ENCODE measurements around the gene BTBD8. TPM values are rescaled to one million over a fixed set of nuclear protein-coding genes. Genes with fewer than 3 reads are reported as not detected.

Gene BTBD8
- total RNA-seq, 4 donors from 2014 or later = 3.7 to 15.2 (median 4.5) TPM

DNA sequence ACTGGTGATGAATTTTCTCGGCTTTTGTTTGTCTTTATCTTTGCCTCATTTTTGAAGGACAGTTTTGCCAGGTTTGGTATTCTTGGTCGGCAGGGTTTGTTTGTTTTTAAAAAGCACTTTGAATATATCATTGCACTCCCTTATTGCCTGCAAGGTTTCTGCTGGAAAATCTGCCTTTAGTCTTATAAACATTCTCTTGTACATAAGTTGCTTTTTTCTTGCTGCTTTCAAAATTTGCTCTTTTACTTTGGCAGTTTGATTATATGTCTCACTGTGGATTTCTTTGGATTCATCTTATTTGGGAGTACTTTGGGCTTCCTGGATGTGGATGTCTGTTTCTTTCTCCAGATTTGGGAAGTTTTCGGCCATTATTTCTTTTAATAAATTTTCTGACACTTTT lies 79.4 kb downstream of the BTBD8 start:
- H3K36me3 ChIP-seq = no peaks in the 10 kb centered on the region
- intact Hi-C loops (cut with DNase I; ENCODE audit: low total_unique reads) = no loop called here

DNA sequence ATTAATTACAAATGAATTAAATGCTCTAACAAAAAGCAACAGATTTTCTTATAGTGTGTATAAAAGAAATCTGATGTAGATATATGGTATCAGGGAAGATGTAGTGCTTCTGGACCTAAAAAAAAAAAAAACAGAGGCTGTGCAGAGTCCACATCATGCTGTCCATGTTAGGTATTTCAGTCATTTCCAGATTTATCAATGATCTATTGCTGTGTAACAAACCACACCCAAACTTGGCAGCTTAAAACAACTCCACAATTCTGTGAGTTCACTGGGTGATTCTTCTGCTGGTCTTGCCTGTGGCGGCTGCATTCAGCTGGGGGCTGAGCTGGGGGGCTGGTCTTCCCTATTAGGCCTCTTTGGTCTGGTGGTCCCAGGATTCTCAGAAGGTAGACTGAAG lies 85.2 kb downstream of the BTBD8 start:
- intact Hi-C loops (cut with DNase I; ENCODE audit: low total_unique reads) = no loop called here
- Histone ChIP-seq H3K4me1 (no peaks in the 10 kb centered on the region), H3K27me3 (no peaks in the 10 kb centered on the region), H3K27ac (no peak overlapping the region), H3K9me3 (peaks cover 0 to 5% of the 10 kb centered on the region in 2 donors), H3K4me3 (no peak overlapping the region), H3K36me3 (no peaks in the 10 kb centered on the region)
- TF ChIP-seq POLR2A (IDR thresholded peaks at IDR 0.05) = no peak
- TF ChIP-seq, protein P1, sequence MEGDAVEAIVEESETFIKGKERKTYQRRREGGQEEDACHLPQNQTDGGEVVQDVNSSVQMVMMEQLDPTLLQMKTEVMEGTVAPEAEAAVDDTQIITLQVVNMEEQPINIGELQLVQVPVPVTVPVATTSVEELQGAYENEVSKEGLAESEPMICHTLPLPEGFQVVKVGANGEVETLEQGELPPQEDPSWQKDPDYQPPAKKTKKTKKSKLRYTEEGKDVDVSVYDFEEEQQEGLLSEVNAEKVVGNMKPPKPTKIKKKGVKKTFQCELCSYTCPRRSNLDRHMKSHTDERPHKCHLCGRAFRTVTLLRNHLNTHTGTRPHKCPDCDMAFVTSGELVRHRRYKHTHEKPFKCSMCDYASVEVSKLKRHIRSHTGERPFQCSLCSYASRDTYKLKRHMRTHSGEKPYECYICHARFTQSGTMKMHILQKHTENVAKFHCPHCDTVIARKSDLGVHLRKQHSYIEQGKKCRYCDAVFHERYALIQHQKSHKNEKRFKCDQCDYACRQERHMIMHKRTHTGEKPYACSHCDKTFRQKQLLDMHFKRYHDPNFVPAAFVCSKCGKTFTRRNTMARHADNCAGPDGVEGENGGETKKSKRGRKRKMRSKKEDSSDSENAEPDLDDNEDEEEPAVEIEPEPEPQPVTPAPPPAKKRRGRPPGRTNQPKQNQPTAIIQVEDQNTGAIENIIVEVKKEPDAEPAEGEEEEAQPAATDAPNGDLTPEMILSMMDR (IDR thresholded peaks at IDR 0.05) = no peak
- DNase-seq = no peak

More for the DNA sequence above, 79.4 kb downstream of the BTBD8 start:
- DNase-seq = no peak
- Histone ChIP-seq H3K4me1 (no peaks in the 10 kb centered on the region), H3K27me3 (no peaks in the 10 kb centered on the region), H3K9me3 (peaks cover 3 to 17% of the 10 kb centered on the region in 2 donors), H3K4me3 (no peak overlapping the region), H3K27ac (no peak overlapping the region)
- TF ChIP-seq, protein P1 (IDR thresholded peaks at IDR 0.05) = no peak
- no peak for TF ChIP-seq POLR2A (IDR thresholded peaks at IDR 0.05)

DNA sequence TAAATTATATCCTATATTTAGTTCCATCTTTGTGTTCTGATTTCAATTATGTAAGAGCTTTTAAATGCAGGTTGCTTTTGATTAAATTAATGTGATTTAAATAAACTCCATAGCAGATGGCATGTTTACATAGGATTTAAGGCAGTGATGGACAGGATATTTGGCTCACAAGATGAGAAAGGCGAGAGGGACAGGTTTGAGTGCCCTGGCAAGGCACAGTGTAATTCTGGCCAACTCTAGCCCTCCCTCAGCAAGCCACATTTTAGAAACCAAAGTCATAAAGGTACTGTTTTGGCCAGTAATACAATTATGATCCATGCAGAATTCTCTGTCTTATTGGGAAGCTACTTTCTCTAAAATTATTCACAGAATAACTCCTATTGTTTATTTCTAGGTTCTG lies 87.0 kb downstream of the BTBD8 start:
- intact Hi-C loops (cut with DNase I; ENCODE audit: low total_unique reads) = no loop called here
- H3K4me3 ChIP-seq = no peak overlapping the region
- DNase-seq = no peak
- no peak overlapping the region for H3K27ac ChIP-seq
- H3K36me3 ChIP-seq = no peaks in the 10 kb centered on the region
- no peak for TF ChIP-seq POLR2A (IDR thresholded peaks at IDR 0.05)
- TF ChIP-seq, protein P1 (IDR thresholded peaks at IDR 0.05) = no peak
- H3K27me3 ChIP-seq = no peaks in the 10 kb centered on the region
- no peaks in the 10 kb centered on the region for H3K4me1 ChIP-seq
- H3K9me3 ChIP-seq = no peaks in the 10 kb centered on the region

DNA sequence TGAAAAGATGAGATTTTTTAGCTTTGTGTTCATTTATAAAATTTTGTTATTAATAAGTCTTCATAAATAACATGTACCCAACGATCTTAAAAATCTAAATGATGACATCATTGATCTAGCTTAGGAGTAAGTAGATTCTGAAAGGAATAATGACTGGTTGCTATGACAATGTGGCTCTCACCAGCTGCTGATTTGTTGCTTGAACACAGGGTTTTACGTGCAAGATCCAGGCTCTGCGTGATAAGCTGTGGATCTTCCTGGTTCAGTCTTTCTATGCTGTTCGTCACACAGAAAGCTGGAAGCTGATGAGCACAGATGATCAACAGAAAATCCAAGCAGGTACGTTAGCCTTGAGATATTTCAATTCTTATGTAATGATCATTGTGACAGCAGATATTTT lies 88.5 kb downstream of the BTBD8 start:
- intact Hi-C loops (cut with DNase I; ENCODE audit: low total_unique reads) = no loop called here

DNA sequence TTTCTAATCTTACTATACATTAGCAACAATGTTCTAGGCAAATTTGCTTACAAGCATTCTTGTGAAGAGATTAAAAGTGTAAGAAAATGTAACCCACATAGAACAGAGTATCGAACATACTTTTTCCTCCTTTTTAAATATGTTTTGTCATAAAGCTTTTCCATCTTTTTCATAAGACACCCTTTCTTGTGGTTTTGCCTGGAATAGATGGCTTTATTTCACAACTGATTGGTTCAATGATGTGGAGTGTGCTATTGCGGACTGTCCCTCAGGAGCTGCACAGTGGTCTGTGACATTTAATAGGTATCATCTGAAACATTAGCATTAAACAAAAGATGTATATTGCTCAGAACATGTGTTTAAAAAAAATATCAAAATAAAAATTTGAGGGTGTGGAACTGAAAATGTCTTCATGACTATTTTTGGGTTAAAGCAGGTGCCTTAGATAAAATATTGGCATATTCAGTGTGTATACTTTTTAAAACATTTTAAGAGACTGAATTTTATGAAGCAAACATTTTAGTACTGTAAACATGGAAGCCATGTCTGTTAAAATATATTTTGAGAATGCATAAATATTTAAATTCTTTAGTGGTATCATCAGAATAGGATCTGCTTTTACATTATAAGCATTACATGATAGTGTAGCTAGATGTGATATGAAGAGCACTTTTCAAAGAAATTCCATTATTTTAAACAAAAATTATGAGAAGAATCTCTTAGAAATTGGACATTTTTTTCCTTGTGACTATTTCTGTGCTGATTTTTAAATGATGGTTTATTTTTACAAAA lies 89.3 kb downstream of the BTBD8 start:
- H3K27ac ChIP-seq = no peak overlapping the region
- H3K36me3 ChIP-seq = no peaks in the 10 kb centered on the region
- TF ChIP-seq POLR2A (IDR thresholded peaks at IDR 0.05) = no peak
- TF ChIP-seq, protein P1 (IDR thresholded peaks at IDR 0.05) = no peak
- DNase-seq = no peak
- H3K4me1 ChIP-seq = no peaks in the 10 kb centered on the region
- no peaks in the 10 kb centered on the region for H3K27me3 ChIP-seq
- H3K4me3 ChIP-seq = no peak overlapping the region
- intact Hi-C loops (cut with DNase I; ENCODE audit: low total_unique reads) = no loop called here
- H3K9me3 ChIP-seq = no peaks in the 10 kb centered on the region

More for the DNA sequence above, 88.5 kb downstream of the BTBD8 start:
- Histone ChIP-seq H3K36me3 (no peaks in the 10 kb centered on the region), H3K4me1 (no peaks in the 10 kb centered on the region), H3K27me3 (no peaks in the 10 kb centered on the region), H3K4me3 (no peak overlapping the region), H3K27ac (no peak overlapping the region), H3K9me3 (no peaks in the 10 kb centered on the region)
- no peak for DNase-seq
- no peak for TF ChIP-seq POLR2A (IDR thresholded peaks at IDR 0.05)
- TF ChIP-seq, protein P1 (IDR thresholded peaks at IDR 0.05) = no peak
